GM18498 (cell line): ENCODE results near the gene ZMAT5.

Experiments
- ATAC-seq: cut with Tn5 transposase; IDR thresholded peaks from one replicate; pipeline ENCODE4 v1.9.1; 2021; ENCODE audit warnings: mild to moderate bottlenecking, moderate library complexity; ENCODE audit not compliant: unreplicated experiment

The ZMAT5 gene

GRCh38 chr22:29691636-29692326, 75.0 kb downstream of the ZMAT5 start:
- ATAC-seq = no peak

- ATAC-seq = no peak
These were observed 76.3 kb downstream of the ZMAT5 start for GRCh38 chr22:29690476-29690875.

GRCh38 chr22:29689880-29690213, 77.0 kb downstream of the ZMAT5 start:
- no peak for ATAC-seq

- no peak for ATAC-seq
These were observed 77.5 kb downstream of the ZMAT5 start for GRCh38 chr22:29689206-29689879.

- ATAC-seq = no peak
These were observed 82.6 kb downstream of the ZMAT5 start for GRCh38 chr22:29684244-29684643.

GRCh38 chr22:29683536-29683935, 83.3 kb downstream of the ZMAT5 start:
- no peak for ATAC-seq
